ENCODE results near the gene SLC44A2. TPM values are rescaled to one million over a fixed set of nuclear protein-coding genes. Genes with fewer than 3 reads are reported as not detected.
"Not testable (repeated sequence)": the region's sequence is repeated elsewhere in the genome, so short reads cannot be mapped to it uniquely, and the experiment has no call there.

SLC44A2 gene
- total RNA-seq, 1 donor from 2014 or later, result 67.7 TPM

DNA sequence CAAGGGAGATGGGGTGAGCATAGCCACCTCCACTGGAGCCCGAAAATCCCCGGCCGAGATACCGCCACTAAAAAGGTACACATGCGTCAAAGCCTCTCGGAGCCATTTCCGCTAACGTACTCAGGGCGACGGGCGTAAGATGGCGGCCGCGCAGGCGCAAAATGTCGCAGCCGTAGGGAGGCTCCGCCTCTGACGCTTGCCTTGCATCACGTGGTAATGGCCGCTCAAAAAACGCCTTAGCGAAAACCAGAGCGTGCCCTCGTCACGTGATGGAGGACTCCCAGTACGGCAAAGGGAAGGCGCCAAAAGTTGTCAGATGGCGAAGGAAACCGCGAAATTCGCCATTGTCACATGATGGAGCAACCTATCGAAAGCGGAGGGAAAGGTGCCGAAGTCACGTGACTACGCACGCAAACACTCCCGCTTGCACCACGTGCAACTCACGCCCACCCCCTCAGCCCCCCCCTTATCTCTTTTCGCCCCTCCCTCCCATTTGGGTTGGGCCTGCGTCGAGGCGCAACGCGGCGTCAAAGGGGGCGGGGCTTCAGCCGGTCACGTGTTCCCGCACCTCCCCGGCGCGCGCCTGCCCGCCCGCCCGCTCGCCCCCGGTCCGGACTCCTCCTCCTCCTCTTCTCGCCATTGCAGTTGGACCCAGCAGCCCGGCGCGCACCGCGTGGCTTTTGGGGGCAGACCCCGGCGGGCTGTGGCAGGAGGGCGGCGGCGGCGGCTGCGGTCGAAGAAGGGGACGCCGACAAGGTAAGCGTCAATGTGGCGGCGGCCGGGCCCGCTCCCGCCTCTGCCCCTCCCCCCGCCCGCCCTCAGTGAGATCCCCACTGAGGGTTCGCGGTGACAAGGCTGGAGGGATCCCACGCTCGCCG, 28.6 kb downstream of the SLC44A2 start, which contains the start of gene ILF3:
TSS of gene ILF3 (plus strand) at position 615 of the 878 bp plus-strand sequence. CDS start 16,260 bp downstream, outside the sequence.
- DNase-seq, result peak; percentile 100

DNA sequence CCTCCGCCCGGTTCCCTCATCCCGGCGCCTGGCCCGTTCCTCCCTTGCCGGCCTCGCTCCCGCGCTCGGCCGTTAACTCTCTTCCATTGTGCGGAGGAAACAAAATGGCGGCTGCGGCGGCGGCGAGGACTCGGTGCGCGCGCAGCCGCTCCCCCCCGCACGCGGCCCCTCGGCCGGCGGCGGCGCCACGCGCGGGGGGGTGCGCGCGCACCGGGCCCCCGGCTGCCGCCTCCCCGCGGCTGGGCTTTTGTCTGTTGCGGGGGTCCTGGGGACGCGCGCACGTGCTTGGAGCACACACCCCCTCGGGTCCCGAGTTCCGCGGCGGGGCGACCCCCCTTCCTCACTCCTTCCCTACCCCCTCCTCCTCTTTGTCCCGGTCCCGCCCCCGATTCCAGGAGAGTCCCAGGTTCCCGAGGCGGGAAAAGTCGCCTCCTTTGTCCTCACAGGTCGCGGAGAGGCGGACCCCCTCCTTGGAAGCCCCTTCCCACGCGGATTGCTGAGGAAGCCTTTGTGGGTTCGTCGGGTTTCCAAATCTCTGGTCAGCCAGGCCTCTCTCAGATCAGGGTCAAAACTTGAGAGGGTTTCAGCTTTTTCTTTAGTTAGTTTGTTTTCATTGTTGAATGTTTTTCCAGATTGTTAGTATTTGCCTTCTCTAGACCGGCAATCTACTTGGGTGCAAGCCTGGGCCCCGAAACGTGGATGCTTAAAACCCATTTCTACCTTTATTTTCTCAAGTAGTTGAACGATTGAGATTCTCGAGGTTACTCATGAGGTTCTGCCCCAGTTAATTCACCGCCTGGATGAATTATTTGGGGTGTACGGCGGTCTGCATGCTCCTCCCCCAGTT, 29.5 kb downstream of the SLC44A2 start:
- DNase-seq, result peak; percentile 64

DNA sequence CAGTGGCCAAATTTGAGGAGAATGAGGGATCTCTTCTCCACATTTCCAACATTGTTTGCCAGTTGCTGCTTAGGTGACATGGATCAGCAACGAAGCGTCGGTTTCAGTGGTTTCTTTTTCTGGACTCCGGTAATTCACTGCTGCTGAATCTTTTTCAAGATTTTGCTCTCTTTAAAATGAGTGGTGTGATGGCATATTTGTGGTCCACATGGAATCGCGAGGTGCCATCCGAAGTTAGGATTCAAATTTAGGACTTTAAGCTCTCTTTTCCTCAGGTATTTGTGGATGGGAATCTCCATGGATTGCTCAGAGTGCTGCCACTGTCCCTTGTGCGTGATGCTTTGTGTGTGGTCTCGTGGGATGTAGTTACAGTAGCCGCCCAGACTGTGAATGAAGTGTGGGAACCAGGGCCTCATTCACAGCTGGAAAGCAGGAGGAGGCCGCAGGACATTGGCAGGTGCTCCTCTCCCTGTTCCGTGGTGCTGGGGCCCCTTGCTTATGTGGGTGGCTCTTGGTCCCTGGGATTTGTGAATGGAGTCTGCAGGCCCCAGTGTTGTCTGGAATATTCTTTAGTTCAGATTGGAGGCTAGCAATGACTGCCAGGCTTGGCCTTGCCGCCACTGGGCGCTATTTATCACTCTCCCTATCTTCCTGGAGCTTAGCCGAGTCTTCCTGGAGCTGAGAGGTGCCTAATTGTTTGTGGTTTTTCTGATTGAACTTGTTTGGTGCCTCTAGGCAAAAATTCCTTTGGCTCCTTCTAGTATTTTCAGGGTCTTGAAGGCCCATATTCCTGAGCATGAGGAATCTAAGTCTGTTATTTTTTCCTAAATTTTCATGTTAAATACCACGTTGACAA, 30.3 kb downstream of the SLC44A2 start:
- peak; percentile 53 for DNase-seq

DNA sequence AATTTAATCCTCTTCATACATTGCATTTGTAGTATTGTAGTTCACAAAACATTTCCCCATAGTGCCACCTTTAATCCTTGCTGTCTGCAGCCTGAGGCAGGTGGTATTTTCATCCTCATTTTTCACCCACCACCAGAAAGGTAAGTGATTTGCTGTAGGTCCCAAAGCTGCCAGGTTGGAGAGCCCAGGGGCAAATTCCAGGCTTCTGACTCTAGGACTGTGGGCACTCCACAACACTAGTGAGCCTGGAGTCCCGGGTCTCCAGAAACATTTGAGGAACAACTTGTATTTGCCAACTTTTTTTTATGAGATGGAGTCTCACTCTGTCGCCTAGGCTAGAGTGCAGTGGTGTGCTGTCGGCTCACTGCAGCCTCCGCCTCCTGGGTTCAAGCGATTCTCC, 35.0 kb downstream of the SLC44A2 start:
- no peak for DNase-seq

DNA sequence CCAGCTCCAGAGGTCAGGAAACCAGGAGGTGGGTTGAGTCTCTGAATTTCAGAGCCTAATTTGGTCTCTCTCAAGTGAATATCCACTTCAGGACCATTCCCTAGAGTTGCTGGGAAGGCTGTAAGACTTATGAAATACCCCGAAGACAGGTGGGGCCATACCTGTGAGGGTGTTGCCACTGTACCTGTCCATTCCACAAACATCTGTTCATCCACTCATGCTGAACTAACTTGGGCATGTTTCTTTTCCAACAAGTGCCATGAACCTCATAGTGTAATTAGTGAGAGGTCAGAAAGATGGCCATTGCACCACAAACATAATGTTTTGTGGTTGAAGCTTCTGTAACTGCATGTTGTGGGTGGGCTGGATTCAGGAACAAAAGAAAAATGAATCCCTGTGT, 36.6 kb downstream of the SLC44A2 start:
- DNase-seq, result no peak

DNA sequence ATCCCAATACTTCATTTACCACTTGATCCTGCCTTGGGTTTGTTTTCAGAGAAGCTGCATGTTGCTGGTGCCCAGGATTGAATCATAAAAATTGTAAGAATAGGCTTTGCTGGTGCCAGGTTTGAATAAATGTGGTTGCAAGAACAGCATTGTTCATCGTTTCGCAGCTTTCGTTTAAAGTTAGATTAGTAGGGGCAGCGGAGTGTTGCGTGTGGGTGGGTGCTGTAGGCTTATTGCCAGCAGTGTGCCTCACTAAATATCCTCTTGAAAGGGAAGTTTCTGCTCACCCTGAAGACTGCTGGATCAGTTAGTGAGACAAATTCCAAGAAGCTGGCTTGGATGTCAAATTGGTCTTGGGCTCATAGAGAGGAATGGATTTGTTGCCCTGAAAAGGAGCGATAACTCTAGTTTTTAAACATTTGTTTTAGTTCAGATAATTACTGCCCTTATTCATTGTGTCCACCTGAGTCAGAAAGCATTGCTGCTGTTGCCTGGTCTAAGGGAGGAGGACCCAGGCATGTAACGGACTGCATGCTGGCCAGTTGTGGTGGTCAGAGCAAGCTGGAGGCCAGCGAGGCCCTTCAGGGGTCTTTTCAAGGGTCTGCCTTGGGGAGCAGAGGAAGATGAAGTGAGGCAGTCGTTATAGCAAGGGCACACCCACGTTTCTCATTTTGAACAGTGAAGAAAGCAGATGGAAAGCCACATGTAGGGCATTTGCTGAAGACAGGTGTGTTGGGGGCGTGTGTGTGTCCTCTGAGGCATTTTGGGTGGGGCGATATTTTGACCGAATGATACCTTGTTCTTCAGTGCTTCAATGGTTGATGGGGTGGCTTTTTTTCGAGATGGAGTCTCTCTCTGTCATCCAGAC, 37.3 kb downstream of the SLC44A2 start:
- peak; percentile 23 for DNase-seq

DNA sequence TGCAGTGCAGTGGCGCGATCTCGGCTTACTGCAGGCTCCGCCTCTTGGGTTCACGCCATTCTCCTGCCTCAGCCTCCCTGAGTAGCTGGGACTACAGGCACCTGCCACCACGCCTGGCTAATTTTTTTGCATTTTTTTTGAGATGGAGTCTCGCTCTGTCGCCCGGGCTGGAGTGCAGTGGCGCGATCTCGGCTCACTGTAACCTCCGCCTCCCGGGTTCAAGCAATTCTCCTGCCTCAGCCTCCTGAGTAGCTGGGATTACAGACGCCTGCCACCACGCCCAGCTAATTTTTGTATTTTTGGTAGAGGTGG, 37.9 kb downstream of the SLC44A2 start:
- DNase-seq, result not testable (repeated sequence)

DNA sequence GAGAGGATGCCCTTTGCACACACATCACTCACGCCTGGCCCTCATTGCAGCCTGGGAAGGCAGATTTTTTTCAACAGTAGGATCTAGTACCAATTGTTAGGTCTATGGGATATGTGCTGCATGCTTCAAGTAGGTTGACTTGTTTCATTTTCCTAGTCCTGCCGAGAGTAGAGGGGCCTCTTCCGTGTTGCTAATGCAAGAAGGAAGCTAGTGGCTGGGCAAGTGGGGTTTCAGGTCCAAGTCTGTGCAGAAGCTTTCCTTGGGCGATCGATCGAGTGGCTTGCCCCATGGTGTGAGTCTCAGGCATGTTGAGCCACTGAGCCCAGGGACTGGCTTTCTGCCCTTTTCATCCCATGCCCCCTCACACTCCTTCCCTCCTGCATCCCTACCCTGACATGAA, 42.5 kb downstream of the SLC44A2 start:
- DNase-seq, result no peak

DNA sequence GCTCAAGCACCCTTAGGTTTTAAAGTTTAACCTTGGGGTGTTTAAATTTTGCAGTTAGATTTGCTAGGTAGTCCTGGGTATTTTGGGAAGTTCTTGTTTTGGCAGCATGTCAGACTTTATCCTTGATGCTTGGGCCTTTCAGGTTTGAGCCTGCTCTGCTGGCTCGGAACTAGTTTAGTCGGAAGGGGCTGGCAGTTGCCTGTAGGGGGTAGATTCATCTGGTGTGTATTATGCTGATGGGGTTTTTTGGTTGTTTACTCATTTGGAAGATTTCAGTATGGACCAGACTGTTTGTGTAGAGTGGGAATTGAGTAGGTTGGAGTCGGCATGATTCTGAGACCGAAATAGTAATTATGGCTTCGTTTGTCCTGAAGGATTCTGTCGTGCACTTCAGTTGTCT, 43.9 kb downstream of the SLC44A2 start:
- no peak for DNase-seq

DNA sequence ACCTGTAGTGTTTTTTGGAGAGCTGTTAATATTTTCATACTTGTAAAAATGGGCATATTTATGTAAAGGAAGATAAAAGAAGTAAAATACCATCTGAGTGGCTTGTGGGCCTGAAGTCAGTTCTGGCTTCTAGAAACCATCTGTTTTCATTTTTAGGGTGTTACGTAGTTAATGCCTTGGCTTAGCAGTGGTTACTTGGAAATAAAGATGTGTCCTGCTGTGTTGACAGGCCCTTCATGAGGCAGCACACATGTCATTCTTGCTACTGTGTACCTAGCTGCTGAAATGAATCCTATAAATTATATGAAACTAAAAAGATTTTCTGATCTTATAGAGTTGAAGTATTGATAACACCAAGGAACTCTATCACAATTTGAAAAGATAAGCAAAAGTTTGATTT, 44.8 kb downstream of the SLC44A2 start:
- DNase-seq, result no peak

DNA sequence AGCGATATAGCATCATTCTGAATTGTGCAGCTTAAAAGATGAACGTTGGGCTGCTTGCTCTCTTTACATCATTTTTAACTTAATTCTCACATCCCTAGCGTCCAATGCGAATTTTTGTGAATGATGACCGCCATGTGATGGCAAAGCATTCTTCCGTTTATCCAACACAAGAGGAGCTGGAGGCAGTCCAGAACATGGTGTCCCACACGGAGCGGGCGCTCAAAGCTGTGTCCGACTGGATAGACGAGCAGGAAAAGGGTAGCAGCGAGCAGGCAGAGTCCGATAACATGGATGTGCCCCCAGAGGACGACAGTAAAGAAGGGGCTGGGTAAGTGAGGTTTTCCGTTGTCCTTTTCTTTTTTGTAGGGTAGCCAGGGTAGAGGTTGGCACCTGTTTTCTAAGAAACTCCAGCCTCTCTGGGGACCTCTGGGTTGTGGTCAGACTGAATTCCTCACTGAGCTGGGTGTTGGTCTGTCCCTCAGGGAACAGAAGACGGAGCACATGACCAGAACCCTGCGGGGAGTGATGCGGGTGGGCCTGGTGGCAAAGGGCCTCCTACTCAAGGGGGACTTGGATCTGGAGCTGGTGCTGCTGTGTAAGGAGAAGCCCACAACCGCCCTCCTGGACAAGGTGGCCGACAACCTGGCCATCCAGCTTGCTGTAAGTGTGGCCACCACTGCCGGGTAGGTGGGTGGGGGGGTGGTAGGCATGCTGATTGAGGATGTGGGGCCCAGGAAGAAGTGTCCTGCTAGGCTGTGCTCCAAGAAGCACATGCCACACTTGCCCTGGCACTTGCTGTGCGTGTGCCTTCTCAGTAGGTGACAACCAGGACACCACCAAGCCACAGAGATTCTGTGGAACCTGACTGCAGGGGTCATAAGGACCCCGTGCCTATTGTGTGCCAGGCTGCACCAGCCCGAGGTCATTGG, 45.8 kb downstream of the SLC44A2 start:
- no peak for DNase-seq

DNA sequence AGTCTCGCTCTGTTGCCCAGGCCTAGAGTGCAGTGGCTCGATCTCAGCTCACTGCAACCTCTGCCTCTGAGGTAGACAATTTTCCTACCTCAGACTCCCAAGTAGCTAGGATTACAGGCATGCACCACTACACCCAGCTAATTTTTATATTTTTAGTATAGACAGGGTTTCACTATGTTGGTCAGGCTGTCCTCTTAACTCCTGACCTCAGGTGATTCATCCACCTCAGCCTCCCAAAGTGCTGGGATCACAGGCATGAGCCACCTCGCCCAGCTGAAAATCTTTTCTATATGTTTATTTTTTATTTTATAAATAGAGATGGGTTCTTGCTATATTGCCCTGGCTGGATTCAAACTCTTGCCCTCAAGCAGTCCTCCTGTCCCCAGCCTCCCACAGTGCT, 46.6 kb downstream of the SLC44A2 start:
- not testable (repeated sequence) for DNase-seq

DNA sequence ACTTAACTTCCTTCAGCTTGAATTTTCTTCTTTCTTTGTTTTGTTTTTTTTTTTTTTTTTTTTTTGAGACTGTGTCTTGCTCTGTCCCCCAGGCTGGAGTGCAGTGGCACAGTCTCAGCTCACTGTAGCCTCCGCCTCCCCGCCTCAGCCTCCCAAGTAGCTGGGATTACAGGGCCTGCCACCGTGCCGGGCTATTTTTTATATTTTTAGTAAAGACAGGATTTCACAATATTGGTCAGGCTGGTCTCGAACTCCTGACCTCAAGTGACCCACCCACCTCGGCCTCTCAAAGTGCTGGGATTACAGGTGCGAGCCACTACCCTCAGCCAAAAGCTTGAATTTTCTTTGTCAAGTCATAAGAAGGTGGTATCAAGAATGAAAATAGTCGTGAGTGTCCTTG, 49.9 kb downstream of the SLC44A2 start:
- not testable (repeated sequence) for DNase-seq

DNA sequence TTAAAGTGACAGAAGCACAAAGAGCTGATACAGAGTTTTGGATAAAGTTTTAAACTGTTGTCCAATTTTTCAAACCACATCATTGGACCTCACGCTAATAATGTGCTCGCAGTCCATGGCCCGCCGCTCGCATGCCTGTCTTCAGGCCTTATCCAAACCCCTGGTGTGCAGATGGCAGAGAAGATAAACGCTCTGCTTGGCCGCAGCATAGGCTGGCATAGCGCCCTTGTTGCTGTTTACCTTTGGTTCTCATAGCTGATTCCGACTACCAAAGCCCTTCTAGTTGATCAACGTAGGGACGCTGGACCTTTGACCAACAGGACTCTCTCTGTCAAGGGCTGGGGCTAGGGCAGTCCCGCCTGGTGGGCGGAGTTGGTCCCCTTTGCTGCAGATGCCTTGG, 52.4 kb downstream of the SLC44A2 start:
- DNase-seq, result no peak

DNA sequence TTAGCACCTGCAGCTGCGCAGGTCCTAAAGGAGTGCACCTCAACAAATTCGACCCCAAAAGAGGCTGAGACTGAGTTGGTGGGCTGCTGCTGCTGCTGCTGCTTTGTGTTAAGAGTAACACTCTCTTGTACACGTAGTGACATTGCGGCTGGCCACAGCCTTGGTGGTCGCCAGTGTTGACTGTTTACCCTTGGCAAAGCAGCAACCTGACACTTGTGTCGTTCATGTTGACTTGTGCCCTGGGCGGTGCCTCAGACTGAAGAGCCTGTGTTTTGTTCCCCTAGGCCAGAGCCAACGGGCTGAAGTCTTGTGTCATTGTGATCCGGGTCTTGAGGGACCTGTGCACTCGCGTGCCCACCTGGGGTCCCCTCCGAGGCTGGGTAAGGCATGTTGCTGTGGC, 53.5 kb downstream of the SLC44A2 start:
- no peak for DNase-seq

DNA sequence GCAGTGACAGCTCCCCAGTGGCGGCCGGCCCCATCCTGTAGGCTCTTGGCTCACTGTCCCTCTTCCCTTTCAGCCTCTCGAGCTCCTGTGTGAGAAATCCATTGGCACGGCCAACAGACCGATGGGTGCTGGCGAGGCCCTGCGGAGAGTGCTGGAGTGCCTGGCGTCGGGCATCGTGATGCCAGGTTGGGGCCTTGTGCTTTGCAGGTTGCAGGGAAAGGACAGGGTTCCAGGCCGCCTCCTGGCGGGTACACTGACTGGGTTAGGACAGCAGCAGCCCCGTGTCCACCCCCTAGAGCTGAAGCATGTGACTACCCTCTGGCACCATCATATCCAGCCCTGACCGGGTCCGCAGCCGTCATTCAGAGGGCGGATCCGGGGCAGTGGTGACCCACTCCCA, 54.4 kb downstream of the SLC44A2 start:
- no peak for DNase-seq

DNA sequence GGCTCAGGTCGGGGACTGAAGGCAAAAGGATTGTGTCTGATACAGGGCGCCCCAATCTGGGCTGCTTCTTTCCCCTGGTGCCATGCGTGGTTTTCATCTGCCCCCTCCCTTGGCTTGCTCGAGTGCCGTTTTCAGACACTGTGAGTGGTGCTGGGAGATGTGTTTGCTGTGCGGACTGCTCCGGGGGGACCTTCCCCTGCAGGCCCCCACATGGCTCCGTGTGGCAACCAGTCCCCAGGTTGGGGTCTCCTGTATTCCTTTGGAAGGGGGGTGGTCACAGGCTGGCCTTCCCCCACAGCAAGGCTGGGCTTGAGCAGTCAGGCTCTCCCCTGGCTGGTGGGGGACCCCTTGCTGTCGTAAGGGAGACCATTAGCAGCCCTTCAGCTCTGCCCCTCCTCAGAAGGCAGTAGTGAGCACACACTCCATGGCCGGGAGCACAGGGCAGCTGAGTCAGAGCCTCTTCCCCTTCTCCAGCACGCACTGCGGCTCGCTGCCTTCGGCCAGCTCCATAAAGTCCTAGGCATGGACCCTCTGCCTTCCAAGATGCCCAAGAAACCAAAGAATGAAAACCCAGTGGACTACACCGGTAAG, 55.3 kb downstream of the SLC44A2 start:
- no peak for DNase-seq

DNA sequence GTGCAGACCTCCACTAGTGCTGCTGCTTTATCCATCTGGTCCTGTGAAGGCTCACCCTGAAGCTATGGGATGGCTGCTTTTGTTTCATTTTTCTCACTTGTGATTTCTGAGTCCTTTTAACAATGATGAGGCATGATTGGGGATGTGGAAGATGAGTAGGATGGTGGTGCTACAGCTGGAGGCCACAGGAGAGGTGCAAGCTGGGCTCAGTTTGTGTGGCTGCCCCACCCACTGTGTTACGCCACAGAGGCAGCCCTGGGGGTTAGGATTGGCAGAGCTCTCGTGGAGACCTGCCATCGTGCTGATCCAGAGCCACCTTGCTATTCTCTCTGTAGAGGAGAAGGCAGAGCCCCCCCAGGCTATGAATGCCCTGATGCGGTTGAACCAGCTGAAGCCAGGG, 56.3 kb downstream of the SLC44A2 start:
- DNase-seq, result no peak

DNA sequence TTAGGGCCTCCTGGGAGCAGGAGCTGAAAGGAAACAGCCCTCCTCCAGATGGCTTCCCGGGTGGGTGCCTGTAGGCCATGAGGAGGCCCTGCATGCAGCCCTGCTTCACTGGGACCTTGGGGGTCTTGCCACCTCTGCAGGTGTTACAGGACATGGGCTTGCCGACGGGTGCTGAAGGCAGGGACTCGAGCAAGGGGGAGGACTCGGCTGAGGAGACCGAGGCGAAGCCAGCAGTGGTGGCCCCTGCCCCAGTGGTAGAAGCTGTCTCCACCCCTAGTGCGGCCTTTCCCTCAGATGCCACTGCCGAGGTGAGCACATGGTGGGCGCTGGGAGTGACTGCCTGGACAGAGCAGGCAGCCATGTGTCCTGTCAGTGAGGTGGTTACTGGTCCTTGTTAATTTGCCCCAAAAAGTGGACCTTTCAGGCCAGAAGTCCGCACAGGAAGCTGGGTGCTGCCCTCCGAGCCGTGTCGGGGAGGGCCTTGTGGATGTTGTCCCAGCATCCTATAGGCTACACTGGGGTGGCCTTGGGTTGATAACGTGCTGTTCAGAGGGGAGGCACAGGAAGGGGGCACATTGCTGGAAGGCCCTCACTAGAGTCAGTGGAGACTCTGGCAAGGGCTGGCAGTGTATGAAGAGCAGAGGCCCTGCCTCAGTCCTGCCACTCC, 57.2 kb downstream of the SLC44A2 start:
- no peak for DNase-seq

DNA sequence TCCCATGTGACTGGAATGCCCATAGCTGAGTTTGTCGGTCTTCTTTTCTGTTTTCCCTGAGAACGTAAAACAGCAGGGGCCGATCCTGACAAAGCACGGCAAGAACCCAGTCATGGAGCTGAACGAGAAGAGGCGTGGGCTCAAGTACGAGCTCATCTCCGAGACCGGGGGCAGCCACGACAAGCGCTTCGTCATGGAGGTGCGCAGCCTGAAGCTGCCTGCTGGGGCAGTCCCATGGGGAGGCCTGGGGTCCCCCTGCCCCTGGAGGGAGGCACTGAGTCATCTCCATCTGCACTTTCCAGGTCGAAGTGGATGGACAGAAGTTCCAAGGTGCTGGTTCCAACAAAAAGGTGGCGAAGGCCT, 57.7 kb downstream of the SLC44A2 start:
- no peak for DNase-seq
